SK-N-SH treated with all-trans-retinoic acid at 6 μM for 48 hours (cell line): Measurements from ENCODE around the gene NDRG2.

Source experiments
- CSDC2 ChIP-seq: fragments of 250-450 bp; sonication (Bioruptor Pico); IDR thresholded peaks from 2 replicates; pipeline ENCODE4 v1.5.0; 2020; ENCODE audit warnings: mild to moderate bottlenecking, moderate library complexity
- CSRNP3 ChIP-seq: fragments of 250-450 bp; sonication (Bioruptor Pico); IDR thresholded peaks from 2 replicates; pipeline ENCODE4 v1.5.1; 2021; ENCODE audit warnings: mild to moderate bottlenecking, moderate library complexity
- GLIS3 ChIP-seq: fragments of 250-450 bp; sonication (Bioruptor Pico); IDR thresholded peaks from 2 replicates; pipeline ENCODE4 v1.5.0; 2020; ENCODE audit warnings: mild to moderate bottlenecking, moderate library complexity
- OSR1 ChIP-seq: fragments of 250-450 bp; sonication (Bioruptor Pico); IDR thresholded peaks from 2 replicates; pipeline ENCODE4 v1.8.0; 2022; ENCODE audit warnings: moderate library complexity, mild to moderate bottlenecking, inconsistent platforms
- POU6F1 ChIP-seq: fragments of 250-450 bp; sonication (Bioruptor Pico); IDR thresholded peaks from 2 replicates; pipeline ENCODE4 v1.8.0; 2021; ENCODE audit warnings: low read depth, mild to moderate bottlenecking, moderate library complexity, borderline replicate concordance
- PPARA ChIP-seq: fragments of 250-450 bp; sonication (Bioruptor Pico); IDR thresholded peaks from 2 replicates; pipeline ENCODE4 v1.5.0; 2020; ENCODE audit warnings: mild to moderate bottlenecking, borderline replicate concordance
- TCF4 ChIP-seq: fragments of 250-450 bp; sonication (Bioruptor Pico); IDR thresholded peaks from 2 replicates; pipeline ENCODE4 v1.8.0; 2021; ENCODE audit warnings: mild to moderate bottlenecking, moderate library complexity, borderline replicate concordance
- TOX ChIP-seq: fragments of 250-450 bp; sonication (Bioruptor Pico); IDR thresholded peaks from 2 replicates; pipeline ENCODE4 v1.8.0; 2021; ENCODE audit warnings: mild to moderate bottlenecking, moderate library complexity, borderline replicate concordance
- TSHZ2 ChIP-seq: fragments of 250-450 bp; sonication (Bioruptor Pico); IDR thresholded peaks from 2 replicates; pipeline ENCODE4 v1.5.0; 2020; ENCODE audit warnings: mild to moderate bottlenecking, moderate library complexity
- ZFP3 ChIP-seq: fragments of 250-450 bp; sonication (Bioruptor Pico); IDR thresholded peaks from 2 replicates; pipeline ENCODE4 v1.5.0; 2020; ENCODE audit warnings: mild to moderate bottlenecking, moderate library complexity
- ZFP30 ChIP-seq: fragments of 450-650 bp; formaldehyde crosslinking; IDR thresholded peaks from 2 replicates; pipeline ENCODE4 v1.5.0; 2022; ENCODE audit warnings: mild to moderate bottlenecking, moderate library complexity
- TF ChIP-seq, protein P1 (sequence below): fragments of 250-450 bp; sonication (Bioruptor Pico); IDR thresholded peaks from 2 replicates; pipeline ENCODE4 v1.8.0; 2020; ENCODE audit warnings: mild to moderate bottlenecking, moderate library complexity, borderline replicate concordance

GRCh38 chr14:21042918-21043317 is 18.1 kb upstream of the NDRG2 start:
- no peak for TF ChIP-seq TCF4 (CRISPR knock-in tag)
- TF ChIP-seq GLIS3 (CRISPR knock-in tag): no peak
- TF ChIP-seq, protein P1, sequence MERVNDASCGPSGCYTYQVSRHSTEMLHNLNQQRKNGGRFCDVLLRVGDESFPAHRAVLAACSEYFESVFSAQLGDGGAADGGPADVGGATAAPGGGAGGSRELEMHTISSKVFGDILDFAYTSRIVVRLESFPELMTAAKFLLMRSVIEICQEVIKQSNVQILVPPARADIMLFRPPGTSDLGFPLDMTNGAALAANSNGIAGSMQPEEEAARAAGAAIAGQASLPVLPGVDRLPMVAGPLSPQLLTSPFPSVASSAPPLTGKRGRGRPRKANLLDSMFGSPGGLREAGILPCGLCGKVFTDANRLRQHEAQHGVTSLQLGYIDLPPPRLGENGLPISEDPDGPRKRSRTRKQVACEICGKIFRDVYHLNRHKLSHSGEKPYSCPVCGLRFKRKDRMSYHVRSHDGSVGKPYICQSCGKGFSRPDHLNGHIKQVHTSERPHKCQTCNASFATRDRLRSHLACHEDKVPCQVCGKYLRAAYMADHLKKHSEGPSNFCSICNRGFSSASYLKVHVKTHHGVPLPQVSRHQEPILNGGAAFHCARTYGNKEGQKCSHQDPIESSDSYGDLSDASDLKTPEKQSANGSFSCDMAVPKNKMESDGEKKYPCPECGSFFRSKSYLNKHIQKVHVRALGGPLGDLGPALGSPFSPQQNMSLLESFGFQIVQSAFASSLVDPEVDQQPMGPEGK: no peak
- no peak for TF ChIP-seq CSDC2
- TF ChIP-seq CSRNP3: no peak
- no peak for TF ChIP-seq ZFP30 (CRISPR knock-in tag)
- TF ChIP-seq TOX (CRISPR knock-in tag): no peak
- no peak for TF ChIP-seq OSR1 (CRISPR knock-in tag)
- no peak for TF ChIP-seq TSHZ2 (CRISPR knock-in tag)
- TF ChIP-seq ZFP3: no peak
- no peak for TF ChIP-seq PPARA (CRISPR knock-in tag)
- TF ChIP-seq POU6F1: no peak
